HepG2 (cell line): ENCODE results near the gene VEZF1. TPM values are rescaled to one million over a fixed set of nuclear protein-coding genes. Genes with fewer than 3 reads are reported as not detected.
A peak's percentile ranks its signal among the peaks of the same experiment; 100 is the strongest.

Experiments
- ATAC-seq: fragments of 200-7000 bp; cut with Tn5 transposase; 3 replicates; pipeline ENCODE4 v1.9.1; 2020; ENCODE audit warnings: mild to moderate bottlenecking, moderate library complexity
- BruUV-seq: library from RNA; stranded (reverse); fragments of 400-500 nt; replicated peaks from 2 replicates; lab custom pipeline; 2021; lab: Mats Ljungman, UMichigan
- CTCF ChIA-PET: fragments of 300-600 bp; formaldehyde crosslinking; extraction: SDS; loops from one replicate; lab custom pipeline; 2021; ENCODE audit warnings: low total read pairs, inconsistent platforms, low intra/inter-chr PET ratio; lab: Yijun Ruan, JAX
- POLR2A ChIA-PET: fragments of 350-600 bp; sonication (Branson Sonifier 250); formaldehyde crosslinking; loops from one replicate; lab custom pipeline; 2020; ENCODE audit warnings: antibody characterized with exemption, inconsistent platforms; lab: Yijun Ruan, JAX
- DNase-seq: peaks from one replicate; pipeline ENCODE4 v3.0.0-alpha.2; 2015; ENCODE audit warnings: low spot score
- FAIRE-seq: peaks from 3 replicates; lab custom pipeline; 2011; peaks lifted over from hg19 to GRCh38; lab: Jason Lieb, UNC
- H2AFZ ChIP-seq: one replicate; pipeline ENCODE4 v1.6.1; 2011; ENCODE audit warnings: low read length, inconsistent platforms
- H3K27ac ChIP-seq: fragments of 300-600 bp; 3 replicates; pipeline ENCODE4 v1.8.0; 2011; ENCODE audit warnings: mixed run types, mild to moderate bottlenecking, mixed read lengths, low read length, inconsistent platforms; ENCODE audit not compliant: insufficient read depth; ENCODE audit errors: extremely low read length
- H3K27me3 ChIP-seq, 2 experiments: fragments of 200-600 bp in 1 of 2; 2 replicates in 1 of 2; 3 replicates in 1 of 2; pipeline versions ENCODE4 v1.6.0 to v1.8.0; 2011; ENCODE audit warnings: low read length in 2 of 2, mild to moderate bottlenecking in 2 of 2, moderate library complexity in 2 of 2, inconsistent platforms in 1 of 2; ENCODE audit not compliant: insufficient read depth in 2 of 2, control insufficient read depth in 1 of 2
- H3K36me3 ChIP-seq, 2 experiments: fragments of 200-600 bp in 1 of 2; replicated peaks in 1 of 2; 2 replicates in 1 of 2; 3 replicates in 1 of 2; pipeline versions ENCODE4 v1.5.1 to v1.8.0; 2011; ENCODE audit warnings: low read length in 2 of 2, inconsistent platforms in 1 of 2; ENCODE audit not compliant: insufficient read depth in 2 of 2, control insufficient read depth in 1 of 2
- H3K4me1 ChIP-seq: 2 replicates; pipeline ENCODE4 v1.5.1; 2012; ENCODE audit warnings: low read length, inconsistent platforms; ENCODE audit not compliant: insufficient read depth
- H3K4me2 ChIP-seq: 2 replicates; pipeline ENCODE4 v1.6.0; 2011; ENCODE audit warnings: low read depth, low read length, inconsistent platforms
- H3K4me3 ChIP-seq, 3 experiments: fragments of 200-600 bp in 1 of 3; sonication (generic), shearing (Covaris generic) in 1 of 3; replicated peaks in 1 of 3; 2 replicates each; pipeline ENCODE4 v1.5.1; 2011 to 2016; ENCODE audit warnings: low read length in 3 of 3, inconsistent platforms in 2 of 3, low read depth in 2 of 3, mild to moderate bottlenecking in 2 of 3, control low read depth in 1 of 3, mixed read lengths in 1 of 3; ENCODE audit not compliant: insufficient read depth in 1 of 3
- H3K79me2 ChIP-seq: one replicate; pipeline ENCODE4 v1.6.1; 2011; ENCODE audit warnings: low read length, inconsistent platforms; ENCODE audit not compliant: insufficient read depth
- H3K9ac ChIP-seq: 2 replicates; pipeline ENCODE4 v1.6.0; 2011; ENCODE audit warnings: mild to moderate bottlenecking, low read depth, low read length, inconsistent platforms; ENCODE audit not compliant: insufficient read depth
- H3K9me3 ChIP-seq: 2 replicates; pipeline ENCODE4 v1.5.1; 2012; ENCODE audit warnings: mild to moderate bottlenecking, low read length
- H4K20me1 ChIP-seq: 2 replicates; pipeline ENCODE4 v1.6.0; 2011; ENCODE audit warnings: inconsistent platforms, mild to moderate bottlenecking, low read length, moderate library complexity; ENCODE audit not compliant: insufficient read depth
- CCDC6 ChIP-seq: sonication (generic); formaldehyde crosslinking; IDR thresholded peaks from 2 replicates; pipeline ENCODE4 v1.8.1; 2022; ENCODE audit warnings: mild to moderate bottlenecking, missing genetic modification reagents, moderate library complexity
- IRF9 ChIP-seq: sonication (generic); formaldehyde crosslinking; IDR thresholded peaks from 2 replicates; pipeline ENCODE4 v1.8.0; 2022; ENCODE audit warnings: missing genetic modification reagents, mild to moderate bottlenecking, borderline replicate concordance
- MIXL1 ChIP-seq: IDR thresholded peaks from 2 replicates; pipeline ENCODE4 v1.6.1; 2016
- SP5 ChIP-seq: IDR thresholded peaks from 2 replicates; pipeline ENCODE4 v1.6.1; 2016; ENCODE audit warnings: low read depth, borderline replicate concordance
- ZFP1 ChIP-seq: IDR thresholded peaks from 2 replicates; pipeline ENCODE4 v1.6.1; 2016
- ZFP62 ChIP-seq: sonication (generic); formaldehyde crosslinking; IDR thresholded peaks from 2 replicates; pipeline ENCODE4 v1.4.0; 2020; ENCODE audit warnings: missing genetic modification reagents
- ZNF136 ChIP-seq: sonication (generic); formaldehyde crosslinking; IDR thresholded peaks from 2 replicates; pipeline ENCODE4 v1.8.1; 2022; ENCODE audit warnings: low read depth, mild to moderate bottlenecking, moderate library complexity, missing genetic modification reagents
- ZNF570 ChIP-seq: sonication (generic); formaldehyde crosslinking; IDR thresholded peaks from 2 replicates; pipeline ENCODE4 v1.4.0; 2020; ENCODE audit warnings: mild to moderate bottlenecking, missing genetic modification reagents, borderline replicate concordance
- ZNF598 ChIP-seq: sonication (generic); formaldehyde crosslinking; IDR thresholded peaks from 2 replicates; pipeline ENCODE4 v1.5.1; 2020; ENCODE audit warnings: mild to moderate bottlenecking, missing genetic modification reagents, borderline replicate concordance
- ZNF761 ChIP-seq: sonication (generic); formaldehyde crosslinking; conservative IDR thresholded peaks from 2 replicates; pipeline ENCODE4 v1.4.0; 2020; ENCODE audit warnings: mild to moderate bottlenecking, missing genetic modification reagents
- ZNF839 ChIP-seq: sonication (generic); formaldehyde crosslinking; IDR thresholded peaks from 2 replicates; pipeline ENCODE4 v1.4.0; 2020; ENCODE audit warnings: missing genetic modification reagents, mild to moderate bottlenecking, borderline replicate concordance
- ZNF878 ChIP-seq: sonication (generic); formaldehyde crosslinking; IDR thresholded peaks from 2 replicates; pipeline ENCODE4 v1.8.1; 2023; ENCODE audit warnings: mild to moderate bottlenecking, missing genetic modification reagents, moderate library complexity
- WGBS: methylation state at CpG from one replicate; pipeline ENCODE4 v1.1.6; 2017; ENCODE audit warnings: low lambda C conversion rate; 5-methylcytosine and 5-hydroxymethylcytosine counted together
- in situ Hi-C: cut with HindIII; loops from 2 replicates; pipeline ENCODE4 v1.10.0; 2017; ENCODE audit warnings: low pct_unique_long_range_greater_than_20kb; ENCODE audit not compliant: extremely low pct_ligation_motif_present
- intact Hi-C: fragments of 100-400 bp; cut with micrococcal nuclease; formaldehyde crosslinking; loops from one replicate; pipeline ENCODE4 v1.10.0; 2022; ENCODE audit not compliant: unreplicated experiment
- polyA plus RNA-seq, 8 experiments: library from polyadenylated mRNA; depleted of rRNA in 3 of 8; stranded (reverse) in 7 of 8; unstranded in 1 of 8; fragments of >200 nt; fragmentation: Illumina TruSeq in 4 of 8; extraction: Trizol in 4 of 8; gene quantifications; 2 replicates each; pipeline versions ENCODE4 v1.2.1 to v1.2.3, GENCODE V29; 2011 to 2016; ENCODE audit warnings: low read depth in 4 of 8, missing spikeins in 1 of 8, mixed read lengths in 1 of 8; ENCODE audit not compliant: insufficient read depth in 1 of 8
- total RNA-seq, 5 experiments: library from RNA; depleted of rRNA; stranded (reverse); fragments of >200 nt; fragmentation: Illumina TruSeq; extraction: Trizol; gene quantifications; 2 replicates each; pipeline ENCODE4 v1.2.3, GENCODE V29; 2016; ENCODE audit warnings: low read depth in 1 of 5

VEZF1 gene
- total and polyA plus RNA-seq, 2 of the 13 experiments (the other 11 are each of a cell fraction or from before 2014, with no cell fraction given) = 45.9 to 49.7 TPM

GRCh38 chr17:57948555-57949420 lies 39.3 kb downstream of the VEZF1 start (continued):
- TF ChIP-seq IRF9 (CRISPR knock-in tag) = peak; percentile 62; the same call in 1 of the 2 replicates
- no peak for TF ChIP-seq ZNF839 (CRISPR knock-in tag)
- TF ChIP-seq ZNF878 (CRISPR knock-in tag) = 0 out of 2 replicates have a peak, but pooled peaks have one; percentile 25
- no peak for TF ChIP-seq ZNF570
- TF ChIP-seq SP5 (CRISPR knock-in tag) = no peak
- 0 out of 2 replicates have a peak, but pooled peaks have one; percentile 61 for TF ChIP-seq ZNF136
- TF ChIP-seq ZFP1 = no peak
- TF ChIP-seq MIXL1 = no peak
- TF ChIP-seq CCDC6 (CRISPR knock-in tag) = 0 out of 2 replicates have a peak, but pooled peaks have one; percentile 31
- no peak for TF ChIP-seq ZNF598 (CRISPR knock-in tag)

GRCh38 chr17:57948169-57948554 lies 39.9 kb downstream of the VEZF1 start:
- intact Hi-C loops = no loop called here
- peaks cover 77% of the 10 kb centered on the region for H3K4me1 ChIP-seq
- no peaks in the 10 kb centered on the region for H3K27me3 ChIP-seq
- H2AFZ ChIP-seq = no peak overlapping the region
- ChIA-PET CTCF (no interaction called here), POLR2A (interaction anchor here (1.5 to 3.0 kb wide), 7 partner anchors 7 to 55 kb away, joined by 4 to 21 read pairs (median 12); partner anchors contain the start of genes CUEDC1 and VEZF1)
- no peaks in the 10 kb centered on the region for H3K36me3 ChIP-seq
- in situ Hi-C loops = no loop called here
- H3K4me2 ChIP-seq = no peak overlapping the region
- no peak overlapping the region for H3K9ac ChIP-seq
- WGBS = 78% methylated on average over 4 of the region's 5 CpGs
- no peaks in the 10 kb centered on the region for H4K20me1 ChIP-seq
- no peak for DNase-seq
- ATAC-seq = no peak
- no peak overlapping the region for H3K4me3 ChIP-seq
- 0 out of 2 replicates have a peak, but pooled peaks have one; percentile 46 for TF ChIP-seq ZNF761
- no peak for TF ChIP-seq ZFP62 (CRISPR knock-in tag)
- no peaks in the 10 kb centered on the region for H3K9me3 ChIP-seq
- no peaks in the 10 kb centered on the region for H3K79me2 ChIP-seq
- no peak overlapping the region for H3K27ac ChIP-seq
- FAIRE-seq = no peak
- no TSS peak for BruUV-seq
